CD4-positive, alpha-beta memory T cell (primary cell): ENCODE data around the gene IL21R. TPM values are rescaled to one million over a fixed set of nuclear protein-coding genes. Genes with fewer than 3 reads are reported as not detected.

Experiments used
- CTCF ChIA-PET: fragments of 350-600 bp; sonication (Branson Sonifier 250); formaldehyde crosslinking; loops from one replicate; lab custom pipeline; 2021; ENCODE audit warnings: inconsistent platforms; ENCODE audit not compliant: partially characterized antibody; lab: Charles Lee
- POLR2A ChIA-PET: fragments of 350-600 bp; sonication (Branson Sonifier 250); formaldehyde crosslinking; loops from one replicate; lab custom pipeline; 2021; ENCODE audit not compliant: partially characterized antibody; lab: Charles Lee
- DNase-seq, 5 donors: peaks; one replicate each; pipeline versions ENCODE4 v3.0.0 to v3.0.0-alpha.2; 2020 to 2022; ENCODE audit warnings: mixed read lengths in 1 of 5
- H3K27ac ChIP-seq: one replicate; pipeline ENCODE4 v1.7.0; 2013; ENCODE audit warnings: low read depth, low read length
- H3K27me3 ChIP-seq: 2 replicates; pipeline ENCODE4 v1.7.0; 2013; ENCODE audit warnings: mild to moderate bottlenecking, low read length, moderate library complexity; ENCODE audit not compliant: insufficient read depth
- H3K36me3 ChIP-seq: 2 replicates; pipeline ENCODE4 v1.7.0; 2013; ENCODE audit warnings: mild to moderate bottlenecking, low read length, moderate library complexity; ENCODE audit not compliant: insufficient read depth
- H3K4me1 ChIP-seq: 2 replicates; pipeline ENCODE4 v1.7.0; 2013; ENCODE audit warnings: mild to moderate bottlenecking, low read length, moderate library complexity; ENCODE audit not compliant: insufficient read depth
- H3K4me3 ChIP-seq, 2 donors: one replicate each; pipeline ENCODE4 v1.7.0; 2013; ENCODE audit warnings: low read length in 2 of 2, mild to moderate bottlenecking in 1 of 2
- H3K9me3 ChIP-seq, 2 donors: one replicate each; pipeline ENCODE4 v1.7.0; 2013; ENCODE audit warnings: low read length in 2 of 2, control low read depth in 1 of 2; ENCODE audit not compliant: control insufficient read depth in 1 of 2
- H3K27ac Mint-ChIP-seq, 7 donors: one replicate each; pipeline ENCODE4 v1.8.0; 2020 to 2021; ENCODE audit warnings: mixed read lengths in 7 of 7, mild to moderate bottlenecking in 6 of 7, inconsistent platforms in 3 of 7, moderate library complexity in 3 of 7
- H3K27me3 Mint-ChIP-seq, 2 donors: one replicate each; pipeline ENCODE4 v1.8.0; 2020 to 2021; ENCODE audit warnings: mixed read lengths in 2 of 2
- H3K36me3 Mint-ChIP-seq, 2 donors: one replicate each; pipeline ENCODE4 v1.8.0; 2020 to 2021; ENCODE audit warnings: mixed read lengths in 2 of 2, inconsistent platforms in 1 of 2, mild to moderate bottlenecking in 1 of 2
- H3K4me1 Mint-ChIP-seq, 4 donors: one replicate each; pipeline ENCODE4 v1.8.0; 2020 to 2021; ENCODE audit warnings: mixed read lengths in 4 of 4, mild to moderate bottlenecking in 1 of 4
- H3K4me3 Mint-ChIP-seq, 8 donors: one replicate each; pipeline ENCODE4 v1.8.0; 2020 to 2021; ENCODE audit warnings: mixed read lengths in 8 of 8, mild to moderate bottlenecking in 7 of 8, moderate library complexity in 6 of 8, inconsistent platforms in 3 of 8
- H3K9me3 Mint-ChIP-seq, 8 donors: one replicate each; pipeline ENCODE4 v1.8.0; 2020 to 2021; ENCODE audit warnings: mixed read lengths in 8 of 8, mild to moderate bottlenecking in 5 of 8, inconsistent platforms in 3 of 8, moderate library complexity in 1 of 8
- intact Hi-C: fragments of 100-400 bp; cut with micrococcal nuclease; formaldehyde crosslinking; loops from one replicate; pipeline ENCODE4 v1.15.1; 2023
- polyA plus RNA-seq, 2 donors: library from polyadenylated mRNA; unstranded; fragments of 300-500 nt; fragmentation: Illumina TruSeq; gene quantifications; one replicate each; pipeline ENCODE4 v1.2.3, GENCODE V29; 2021
- total RNA-seq, 2 experiments: library from RNA; stranded (reverse); gene quantifications; one replicate each; pipeline ENCODE4 v1.2.3, GENCODE V29; 2021

IL21R gene
- total and polyA plus RNA-seq, 4 experiments from 2014 or later = 18.4 to 29.1 (median 28.3) TPM

- POLR2A ChIA-PET = interaction anchor here (0.6 to 3.5 kb wide), 6 partner anchors 11 to 236 kb away, joined by 3 to 15 read pairs (median 6); no protein-coding TSS in a partner anchor
- H3K4me3 Mint-ChIP-seq = no peak overlapping the region
- Histone ChIP-seq H3K4me3 (no peak overlapping the region), H3K27ac (no peak overlapping the region), H3K27me3 (no peaks in the 10 kb centered on the region), H3K4me1 (peaks cover 67% of the 10 kb centered on the region), H3K36me3 (peaks cover 20% of the 10 kb centered on the region), H3K9me3 (no peaks in the 10 kb centered on the region)
- H3K4me1 Mint-ChIP-seq = peaks cover 32 to 68% (median 50%) of the 10 kb centered on the region in 4 donors
- H3K36me3 Mint-ChIP-seq = peaks cover 21 to 30% of the 10 kb centered on the region in 2 donors
- CTCF ChIA-PET = interaction anchor here (0.9 to 3.9 kb wide), 8 partner anchors 9 to 306 kb away, joined by 3 to 21 read pairs (median 8); no protein-coding TSS in a partner anchor
- H3K9me3 Mint-ChIP-seq = no peaks in the 10 kb centered on the region
- H3K27ac Mint-ChIP-seq = peak overlapping the region in 5 of 7 donors; percentile 12 to 80 (median 46)
- no peak for DNase-seq
- H3K27me3 Mint-ChIP-seq = no peaks in the 10 kb centered on the region
- intact Hi-C loops = no loop called here
Measured at GRCh38 chr16:27460663-27461482, 58.9 kb downstream of the IL21R start.

DNA sequence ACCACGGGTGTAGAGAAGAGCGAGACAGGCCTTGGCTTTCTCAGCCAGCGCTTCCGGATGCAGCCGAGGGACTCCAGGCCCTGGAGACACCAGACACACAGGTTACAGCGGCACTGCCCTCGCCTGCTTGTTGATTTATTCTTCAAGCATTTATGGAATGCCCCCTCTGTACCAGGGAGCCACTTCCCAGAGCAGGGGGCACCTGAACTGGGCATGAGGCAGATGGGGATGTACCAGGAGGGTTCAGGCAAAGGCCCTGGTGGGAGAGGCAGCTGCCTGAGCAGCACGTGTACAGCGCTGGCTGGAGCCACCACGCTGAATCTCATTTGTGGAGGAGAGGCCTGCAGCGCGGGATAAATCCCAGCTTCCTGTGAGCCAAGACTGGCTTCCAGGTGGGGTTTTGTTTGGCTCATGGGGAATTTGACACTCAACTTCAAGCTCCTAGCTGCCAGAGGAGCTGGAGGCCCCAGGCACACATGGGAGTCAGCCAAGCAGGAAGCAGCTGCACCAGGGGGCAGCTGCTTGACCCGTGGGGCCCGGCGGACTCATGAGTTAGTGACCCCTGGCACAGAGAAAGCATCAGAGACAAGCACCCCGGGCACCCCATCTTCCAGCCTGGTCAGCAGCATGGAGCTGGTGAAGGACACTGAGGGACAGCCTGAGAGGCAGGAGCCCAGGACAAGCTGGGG is 59.7 kb downstream of the IL21R start:
- DNase-seq = no peak
- Mint-ChIP-seq H3K36me3 (peaks cover 25 to 37% of the 10 kb centered on the region in 2 donors), H3K4me1 (peaks cover 34 to 67% (median 50%) of the 10 kb centered on the region in 4 donors), H3K27ac (peak overlapping the region in 5 of 7 donors; percentile 12 to 81 (median 77)), H3K9me3 (no peaks in the 10 kb centered on the region), H3K4me3 (peak overlapping the region in 1 of 8 donors; percentile 57), H3K27me3 (no peaks in the 10 kb centered on the region)
- H3K36me3 ChIP-seq = peaks cover 20% of the 10 kb centered on the region
- ChIA-PET POLR2A (interaction anchor here (0.8 to 4.3 kb wide), 6 partner anchors 10 to 283 kb away, joined by 3 to 24 read pairs (median 12); no protein-coding TSS in a partner anchor), CTCF (interaction anchor here (1.9 to 3.9 kb wide), 4 partner anchors 9 to 282 kb away, joined by 10 to 21 read pairs (median 12); no protein-coding TSS in a partner anchor)
- H3K4me3 ChIP-seq = no peak overlapping the region
- H3K27ac ChIP-seq = no peak overlapping the region
- intact Hi-C loops = no loop called here
- no peaks in the 10 kb centered on the region for H3K9me3 ChIP-seq
- peaks cover 61% of the 10 kb centered on the region for H3K4me1 ChIP-seq
- no peaks in the 10 kb centered on the region for H3K27me3 ChIP-seq

DNA sequence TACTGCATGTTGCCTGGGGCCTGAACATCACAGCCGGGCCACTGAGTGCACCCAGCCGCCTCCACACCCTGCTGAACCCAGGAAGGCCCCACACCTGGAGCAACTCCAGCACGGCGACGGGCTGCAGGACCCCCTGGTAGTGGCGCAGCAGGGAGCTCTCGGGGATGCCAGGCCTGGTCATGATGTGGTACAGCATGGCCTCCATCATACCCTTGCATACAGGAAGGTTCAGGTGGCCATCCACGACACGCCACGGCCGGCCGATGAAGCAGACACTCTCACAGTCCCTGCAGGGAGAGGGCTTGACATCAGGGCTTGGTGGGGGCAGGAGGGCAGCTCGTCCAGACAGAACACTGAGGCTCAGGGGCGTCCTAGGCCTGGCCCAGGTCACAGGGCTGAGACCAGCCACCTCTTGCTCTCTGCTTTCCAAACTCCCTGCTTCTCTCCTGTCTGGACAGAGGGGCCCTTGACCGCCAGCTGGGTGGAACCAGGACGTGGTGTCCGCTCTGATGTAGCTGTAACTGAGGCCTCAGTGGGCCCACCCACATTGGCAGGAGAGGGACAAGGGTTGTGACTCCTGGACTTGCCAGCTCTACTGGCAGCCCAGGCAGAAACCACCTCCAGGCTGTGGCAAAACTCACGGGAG is 60.3 kb downstream of the IL21R start:
- peaks cover 28 to 60% (median 45%) of the 10 kb centered on the region in 4 donors for H3K4me1 Mint-ChIP-seq
- H3K27ac Mint-ChIP-seq = peak overlapping the region in 4 of 7 donors; percentile 63 to 95 (median 92)
- H3K4me3 ChIP-seq = no peak overlapping the region
- H3K36me3 Mint-ChIP-seq = peaks cover 29 to 38% of the 10 kb centered on the region in 2 donors
- intact Hi-C loops = no loop called here
- peak overlapping the region; percentile 27 for H3K27ac ChIP-seq
- no peaks in the 10 kb centered on the region for H3K27me3 ChIP-seq
- peaks cover 54% of the 10 kb centered on the region for H3K4me1 ChIP-seq
- H3K9me3 ChIP-seq = no peaks in the 10 kb centered on the region
- H3K27me3 Mint-ChIP-seq = no peaks in the 10 kb centered on the region
- H3K4me3 Mint-ChIP-seq = no peak overlapping the region
- peaks cover 20% of the 10 kb centered on the region for H3K36me3 ChIP-seq
- H3K9me3 Mint-ChIP-seq = no peaks in the 10 kb centered on the region
- POLR2A ChIA-PET = interaction anchor here (0.8 to 4.3 kb wide), 12 partner anchors 10 to 291 kb away, joined by 3 to 24 read pairs (median 6); no protein-coding TSS in a partner anchor
- CTCF ChIA-PET = interaction anchor here (0.7 to 3.9 kb wide), 5 partner anchors 10 to 283 kb away, joined by 3 to 21 read pairs (median 11); no protein-coding TSS in a partner anchor
- DNase-seq = no peak

DNA sequence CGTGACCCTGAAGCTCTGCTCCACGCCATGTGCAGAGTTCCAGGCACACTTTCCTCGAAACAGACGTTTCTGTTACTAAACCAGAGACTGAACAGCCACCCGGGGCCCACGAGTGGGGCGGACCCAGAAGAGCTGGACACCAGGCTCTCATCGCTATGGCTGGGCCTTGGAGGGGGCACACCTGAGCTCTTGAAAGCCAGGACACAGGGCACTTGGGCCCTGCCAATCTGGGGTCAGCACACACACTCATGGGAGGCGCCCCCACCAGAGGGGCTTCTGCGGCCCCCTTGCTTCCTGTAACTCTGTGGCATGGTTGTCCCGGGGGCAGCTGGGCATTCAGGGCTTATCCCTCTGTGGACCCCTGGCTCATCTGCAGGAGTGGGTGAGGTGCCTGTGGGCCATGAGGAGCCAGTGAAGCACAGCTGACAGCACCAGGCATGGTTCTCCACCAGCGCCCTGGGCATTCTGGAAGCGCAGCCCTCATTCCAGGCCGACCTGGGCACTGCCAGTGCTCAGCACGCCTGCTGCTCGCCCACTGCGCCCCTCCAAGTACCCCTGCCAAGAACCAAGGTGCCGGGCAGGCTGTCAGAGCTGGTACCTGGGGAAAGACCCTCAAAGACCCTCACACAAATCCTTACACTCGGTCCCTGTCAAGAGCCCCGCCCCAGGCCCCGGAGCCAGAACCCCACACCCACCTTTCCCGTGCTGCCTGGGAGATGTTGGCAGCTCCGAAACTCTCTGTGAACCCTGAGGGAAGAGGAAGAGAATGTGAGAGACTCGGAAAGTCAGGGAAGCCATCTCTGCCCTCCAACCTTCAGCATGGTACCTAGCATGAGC is 61.1 kb downstream of the IL21R start:
- H3K27me3 ChIP-seq = no peaks in the 10 kb centered on the region
- Mint-ChIP-seq H3K27ac (peak overlapping the region; percentile 85 to 97 (median 94)), H3K4me3 (peak overlapping the region; percentile 59 to 81 (median 71)), H3K36me3 (peaks cover 35 to 45% of the 10 kb centered on the region in 2 donors), H3K27me3 (no peaks in the 10 kb centered on the region), H3K9me3 (no peaks in the 10 kb centered on the region), H3K4me1 (peaks cover 25 to 58% (median 42%) of the 10 kb centered on the region in 4 donors)
- POLR2A ChIA-PET = interaction anchor here (0.9 to 4.3 kb wide), 14 partner anchors 11 to 292 kb away, joined by 3 to 24 read pairs (median 4); partner anchors contain the start of genes IL21R and KDM8
- peak overlapping the region in 1 of 2 donors; percentile 9 for H3K4me3 ChIP-seq
- H3K9me3 ChIP-seq = no peaks in the 10 kb centered on the region
- intact Hi-C loops = no loop called here
- CTCF ChIA-PET = interaction anchor here (0.7 to 3.9 kb wide), 6 partner anchors 11 to 284 kb away, joined by 3 to 21 read pairs (median 10); no protein-coding TSS in a partner anchor
- peaks cover 20% of the 10 kb centered on the region for H3K36me3 ChIP-seq
- peaks cover 52% of the 10 kb centered on the region for H3K4me1 ChIP-seq
- no peak for DNase-seq
- peak overlapping the region; percentile 27 for H3K27ac ChIP-seq

DNA sequence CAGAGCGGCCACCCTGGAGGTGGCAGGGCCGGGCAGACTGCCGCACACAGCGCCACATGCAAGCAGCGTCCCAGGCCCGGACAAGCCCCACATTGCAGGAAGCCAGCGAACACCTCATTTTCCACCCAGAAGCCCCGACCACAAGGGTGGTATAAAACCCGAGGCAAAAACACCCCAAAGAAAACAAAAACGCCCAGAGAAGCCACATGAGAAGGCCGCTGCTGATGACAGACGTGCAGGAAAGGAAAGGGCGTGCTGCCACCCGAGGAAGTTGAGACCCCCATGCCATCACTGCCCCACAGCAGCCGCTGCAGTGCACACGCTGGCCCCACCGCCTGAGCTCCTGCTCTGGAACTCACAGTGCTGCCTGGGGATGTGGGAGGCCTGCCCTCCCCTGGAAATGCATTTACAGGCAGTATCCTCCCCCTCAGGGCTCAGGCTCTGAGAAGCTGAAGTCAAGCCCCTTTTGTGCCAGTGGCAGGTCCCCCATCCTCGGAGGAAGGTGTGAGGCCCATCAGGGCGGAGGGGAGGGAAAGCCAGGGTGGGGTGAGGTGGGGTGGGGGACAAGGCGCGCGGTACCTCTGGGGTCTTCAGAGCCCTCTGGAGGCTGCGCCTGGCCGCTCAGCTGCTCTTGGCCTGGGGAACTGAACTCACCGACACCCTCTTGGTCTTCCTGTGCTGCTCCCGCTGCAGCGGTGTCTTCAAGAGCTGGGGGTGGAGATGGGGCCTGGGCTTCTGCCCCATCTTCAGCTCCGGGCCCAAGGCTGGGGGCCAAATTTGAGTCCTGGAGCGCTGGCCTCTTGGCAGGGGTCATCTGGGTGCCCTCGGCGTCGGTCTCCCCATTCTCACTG is 62.0 kb downstream of the IL21R start:
- Histone ChIP-seq H3K9me3 (no peaks in the 10 kb centered on the region), H3K36me3 (peaks cover 24% of the 10 kb centered on the region), H3K27ac (peak overlapping the region; percentile 27), H3K4me1 (peaks cover 52% of the 10 kb centered on the region), H3K4me3 (peak overlapping the region in 1 of 2 donors; percentile 9), H3K27me3 (no peaks in the 10 kb centered on the region)
- CTCF ChIA-PET = interaction anchor here (1.1 to 3.9 kb wide), 5 partner anchors 12 to 294 kb away, joined by 3 to 21 read pairs (median 4); no protein-coding TSS in a partner anchor
- Mint-ChIP-seq H3K4me3 (peak overlapping the region; percentile 59 to 81 (median 71)), H3K27ac (peak overlapping the region; percentile 85 to 97 (median 94)), H3K4me1 (peaks cover 22 to 57% (median 41%) of the 10 kb centered on the region in 4 donors), H3K36me3 (peaks cover 42 to 53% of the 10 kb centered on the region in 2 donors), H3K9me3 (no peaks in the 10 kb centered on the region), H3K27me3 (no peaks in the 10 kb centered on the region)
- intact Hi-C loops = no loop called here
- POLR2A ChIA-PET = interaction anchor here (0.9 to 4.3 kb wide), 13 partner anchors 12 to 290 kb away, joined by 3 to 24 read pairs (median 4); partner anchors contain the start of genes GTF3C1, IL21R, KATNIP and KDM8
- peak; percentile 69 to 80 (median 77) for DNase-seq
